HepG2 (cell line): Measurements from ENCODE around the gene CIT. TPM values are rescaled to one million over a fixed set of nuclear protein-coding genes. Genes with fewer than 3 reads are reported as not detected.

ENCODE experiments used
- ATAC-seq: fragments of 200-7000 bp; cut with Tn5 transposase; 3 replicates; pipeline ENCODE4 v1.9.1; 2020; ENCODE audit warnings: mild to moderate bottlenecking, moderate library complexity
- BruUV-seq: library from RNA; stranded (reverse); fragments of 400-500 nt; replicated peaks from 2 replicates; lab custom pipeline; 2021; lab: Mats Ljungman, UMichigan
- CTCF ChIA-PET: fragments of 300-600 bp; formaldehyde crosslinking; extraction: SDS; loops from one replicate; lab custom pipeline; 2021; ENCODE audit warnings: low total read pairs, inconsistent platforms, low intra/inter-chr PET ratio; lab: Yijun Ruan, JAX
- POLR2A ChIA-PET: fragments of 350-600 bp; sonication (Branson Sonifier 250); formaldehyde crosslinking; loops from one replicate; lab custom pipeline; 2020; ENCODE audit warnings: antibody characterized with exemption, inconsistent platforms; lab: Yijun Ruan, JAX
- DNase-seq: peaks from one replicate; pipeline ENCODE4 v3.0.0-alpha.2; 2015; ENCODE audit warnings: low spot score
- FAIRE-seq: peaks from 3 replicates; lab custom pipeline; 2011; peaks lifted over from hg19 to GRCh38; lab: Jason Lieb, UNC
- H2AFZ ChIP-seq: one replicate; pipeline ENCODE4 v1.6.1; 2011; ENCODE audit warnings: low read length, inconsistent platforms
- H3K27ac ChIP-seq: fragments of 300-600 bp; 3 replicates; pipeline ENCODE4 v1.8.0; 2011; ENCODE audit warnings: mixed run types, mild to moderate bottlenecking, mixed read lengths, low read length, inconsistent platforms; ENCODE audit not compliant: insufficient read depth; ENCODE audit errors: extremely low read length
- H3K27me3 ChIP-seq, 2 experiments: fragments of 200-600 bp in 1 of 2; 2 replicates in 1 of 2; 3 replicates in 1 of 2; pipeline versions ENCODE4 v1.6.0 to v1.8.0; 2011; ENCODE audit warnings: low read length in 2 of 2, mild to moderate bottlenecking in 2 of 2, moderate library complexity in 2 of 2, inconsistent platforms in 1 of 2; ENCODE audit not compliant: insufficient read depth in 2 of 2, control insufficient read depth in 1 of 2
- H3K36me3 ChIP-seq, 2 experiments: fragments of 200-600 bp in 1 of 2; replicated peaks in 1 of 2; 2 replicates in 1 of 2; 3 replicates in 1 of 2; pipeline versions ENCODE4 v1.5.1 to v1.8.0; 2011; ENCODE audit warnings: low read length in 2 of 2, inconsistent platforms in 1 of 2; ENCODE audit not compliant: insufficient read depth in 2 of 2, control insufficient read depth in 1 of 2
- H3K4me1 ChIP-seq: 2 replicates; pipeline ENCODE4 v1.5.1; 2012; ENCODE audit warnings: low read length, inconsistent platforms; ENCODE audit not compliant: insufficient read depth
- H3K4me2 ChIP-seq: 2 replicates; pipeline ENCODE4 v1.6.0; 2011; ENCODE audit warnings: low read depth, low read length, inconsistent platforms
- H3K4me3 ChIP-seq, 3 experiments: fragments of 200-600 bp in 1 of 3; sonication (generic), shearing (Covaris generic) in 1 of 3; replicated peaks in 1 of 3; 2 replicates each; pipeline ENCODE4 v1.5.1; 2011 to 2016; ENCODE audit warnings: low read length in 3 of 3, inconsistent platforms in 2 of 3, low read depth in 2 of 3, mild to moderate bottlenecking in 2 of 3, control low read depth in 1 of 3, mixed read lengths in 1 of 3; ENCODE audit not compliant: insufficient read depth in 1 of 3
- H3K79me2 ChIP-seq: one replicate; pipeline ENCODE4 v1.6.1; 2011; ENCODE audit warnings: low read length, inconsistent platforms; ENCODE audit not compliant: insufficient read depth
- H3K9ac ChIP-seq: 2 replicates; pipeline ENCODE4 v1.6.0; 2011; ENCODE audit warnings: mild to moderate bottlenecking, low read depth, low read length, inconsistent platforms; ENCODE audit not compliant: insufficient read depth
- H3K9me3 ChIP-seq: 2 replicates; pipeline ENCODE4 v1.5.1; 2012; ENCODE audit warnings: mild to moderate bottlenecking, low read length
- H4K20me1 ChIP-seq: 2 replicates; pipeline ENCODE4 v1.6.0; 2011; ENCODE audit warnings: inconsistent platforms, mild to moderate bottlenecking, low read length, moderate library complexity; ENCODE audit not compliant: insufficient read depth
- ATM ChIP-seq: fragments of 450-650 bp; IDR thresholded peaks from 2 replicates; pipeline ENCODE4 v1.7.1; 2017; ENCODE audit warnings: mild to moderate bottlenecking, borderline replicate concordance
- CBX2 ChIP-seq, 2 experiments: fragments of 200-600 bp in 1 of 2; sonication (generic); formaldehyde crosslinking in 1 of 2; IDR thresholded peaks; 2 replicates each; pipeline versions ENCODE4 v1.7.0 to v1.8.1; 2018 to 2022; ENCODE audit warnings: low read depth in 2 of 2, low read length in 1 of 2, mild to moderate bottlenecking in 1 of 2, missing genetic modification reagents in 1 of 2
- CCDC6 ChIP-seq: sonication (generic); formaldehyde crosslinking; IDR thresholded peaks from 2 replicates; pipeline ENCODE4 v1.8.1; 2022; ENCODE audit warnings: mild to moderate bottlenecking, missing genetic modification reagents, moderate library complexity
- ERF ChIP-seq: IDR thresholded peaks from 2 replicates; pipeline ENCODE4 v1.6.1; 2018; ENCODE audit warnings: missing biosample characterization, missing genetic modification reagents
- FOSL2 ChIP-seq: sonication (generic); formaldehyde crosslinking; IDR thresholded peaks from 2 replicates; pipeline ENCODE4 v1.4.0; 2020; ENCODE audit warnings: missing genetic modification reagents
- JUN ChIP-seq: sonication (generic); formaldehyde crosslinking; IDR thresholded peaks from 2 replicates; pipeline ENCODE4 v1.4.0; 2020; ENCODE audit warnings: mild to moderate bottlenecking, missing genetic modification reagents
- KDM3A ChIP-seq: IDR thresholded peaks from 2 replicates; pipeline ENCODE4 v1.6.1; 2018; ENCODE audit warnings: low read depth, missing compliant biosample characterization
- MIXL1 ChIP-seq: IDR thresholded peaks from 2 replicates; pipeline ENCODE4 v1.6.1; 2016
- MTERF4 ChIP-seq: sonication (generic); formaldehyde crosslinking; IDR thresholded peaks from 2 replicates; pipeline ENCODE4 v1.8.0; 2023; ENCODE audit warnings: mild to moderate bottlenecking, missing genetic modification reagents
- PATZ1 ChIP-seq: sonication (generic); formaldehyde crosslinking; IDR thresholded peaks from 2 replicates; pipeline ENCODE4 v1.4.0; 2020; ENCODE audit warnings: missing genetic modification reagents
- ZNF282 ChIP-seq: fragments of 450-650 bp; IDR thresholded peaks from 2 replicates; pipeline ENCODE4 v1.6.1; 2018; ENCODE audit not compliant: partially characterized antibody
- ZNF713 ChIP-seq: sonication (generic); formaldehyde crosslinking; IDR thresholded peaks from 2 replicates; pipeline ENCODE4 v1.4.0; 2020; ENCODE audit warnings: mild to moderate bottlenecking, missing genetic modification reagents
- WGBS: methylation state at CpG from one replicate; pipeline ENCODE4 v1.1.6; 2017; ENCODE audit warnings: low lambda C conversion rate; 5-methylcytosine and 5-hydroxymethylcytosine counted together
- in situ Hi-C: cut with HindIII; loops from 2 replicates; pipeline ENCODE4 v1.10.0; 2017; ENCODE audit warnings: low pct_unique_long_range_greater_than_20kb; ENCODE audit not compliant: extremely low pct_ligation_motif_present
- intact Hi-C: fragments of 100-400 bp; cut with micrococcal nuclease; formaldehyde crosslinking; loops from one replicate; pipeline ENCODE4 v1.10.0; 2022; ENCODE audit not compliant: unreplicated experiment
- polyA plus RNA-seq, 8 experiments: library from polyadenylated mRNA; depleted of rRNA in 3 of 8; stranded (reverse) in 7 of 8; unstranded in 1 of 8; fragments of >200 nt; fragmentation: Illumina TruSeq in 4 of 8; extraction: Trizol in 4 of 8; gene quantifications; 2 replicates each; pipeline versions ENCODE4 v1.2.1 to v1.2.3, GENCODE V29; 2011 to 2016; ENCODE audit warnings: low read depth in 4 of 8, missing spikeins in 1 of 8, mixed read lengths in 1 of 8; ENCODE audit not compliant: insufficient read depth in 1 of 8
- total RNA-seq, 5 experiments: library from RNA; depleted of rRNA; stranded (reverse); fragments of >200 nt; fragmentation: Illumina TruSeq; extraction: Trizol; gene quantifications; 2 replicates each; pipeline ENCODE4 v1.2.3, GENCODE V29; 2016; ENCODE audit warnings: low read depth in 1 of 5

CIT gene
- total and polyA plus RNA-seq, 2 of the 13 experiments (the other 11 are each of a cell fraction or from before 2014, with no cell fraction given), result 7.7 to 11.7 TPM

- Histone ChIP-seq H4K20me1 (no peaks in the 10 kb centered on the region), H2AFZ (no peak overlapping the region), H3K27me3 (no peaks in the 10 kb centered on the region; a peak in 1 of 5 replicates), H3K4me2 (no peak overlapping the region), H3K79me2 (no peaks in the 10 kb centered on the region), H3K4me3 (no peak overlapping the region), H3K9me3 (no peaks in the 10 kb centered on the region), H3K9ac (no peak overlapping the region), H3K36me3 (peaks cover 3 to 28% of the 10 kb centered on the region in 2 experiments; a peak in 4 of 5 replicates), H3K4me1 (no peaks in the 10 kb centered on the region), H3K27ac (no peak overlapping the region)
- ChIA-PET CTCF (no interaction called here), POLR2A (no interaction called here)
- no peak for DNase-seq
- FAIRE-seq, result no peak
- intact Hi-C loops, result loop anchor here (10.0 kb wide), 1 partner anchor 89 kb away; no protein-coding TSS in a partner anchor
- in situ Hi-C loops, result no loop called here
- no TSS peak for BruUV-seq
- no peak for TF ChIP-seq MTERF4 (CRISPR knock-in tag)
- no peak for TF ChIP-seq CCDC6
- no peak for TF ChIP-seq CBX2 (IDR thresholded peaks at IDR 0.05; ENCODE audit: low read depth, low read length)
- TF ChIP-seq CBX2 (CRISPR knock-in tag; IDR thresholded peaks at IDR 0.05; ENCODE audit: low read depth), result no peak
- TF ChIP-seq MIXL1 (CRISPR knock-in tag), result no peak
- no peak for TF ChIP-seq JUN (CRISPR knock-in tag)
- TF ChIP-seq ZNF713, result no peak
- no peak for TF ChIP-seq FOSL2 (CRISPR knock-in tag)
- no peak for TF ChIP-seq ZNF282
- no peak for TF ChIP-seq ERF (CRISPR knock-in tag)
- no peak for TF ChIP-seq KDM3A
- TF ChIP-seq PATZ1 (CRISPR knock-in tag), result no peak
- TF ChIP-seq ATM, result no peak
- no peak for ATAC-seq
- 98% methylated on average over 6 of the region's 6 CpGs for WGBS
These were observed 93.3 kb downstream of the CIT start for GRCh38 chr12:119783787-119784186.
